Muscle layer of colon (tissue), 2 donors: Measurements from ENCODE around the gene P2RX7.
"Not testable (repeated sequence)": the region's sequence is repeated elsewhere in the genome, so short reads cannot be mapped to it uniquely, and the experiment has no call there.

Experiments
- H3K27ac ChIP-seq: one replicate; pipeline ENCODE4 v1.7.0; 2013; ENCODE audit warnings: low read depth, mild to moderate bottlenecking, low read length, moderate library complexity
- H3K27me3 ChIP-seq, 2 donors: one replicate each; pipeline ENCODE4 v1.7.0; 2013; ENCODE audit warnings: low read length in 2 of 2, mild to moderate bottlenecking in 2 of 2; ENCODE audit not compliant: insufficient read depth in 2 of 2, control insufficient read depth in 1 of 2
- H3K36me3 ChIP-seq: one replicate; pipeline ENCODE4 v1.7.0; 2013; ENCODE audit warnings: mild to moderate bottlenecking, low read length; ENCODE audit not compliant: insufficient read depth
- H3K4me1 ChIP-seq: one replicate; pipeline ENCODE4 v1.7.0; 2013; ENCODE audit warnings: mild to moderate bottlenecking, low read length; ENCODE audit not compliant: insufficient read depth
- H3K4me3 ChIP-seq, 2 donors: one replicate each; pipeline ENCODE4 v1.7.0; 2013; ENCODE audit warnings: low read length in 2 of 2, low read depth in 1 of 2, mild to moderate bottlenecking in 1 of 2, moderate library complexity in 1 of 2
- H3K9ac ChIP-seq: one replicate; pipeline ENCODE4 v1.7.0; 2013; ENCODE audit warnings: low read length
- H3K9me3 ChIP-seq: one replicate; pipeline ENCODE4 v1.7.0; 2013; ENCODE audit warnings: mild to moderate bottlenecking, low read length
- donor health status: abdominal sarcoma.
- donor health status: Adenocarcinoma of cecum.

The P2RX7 gene

DNA sequence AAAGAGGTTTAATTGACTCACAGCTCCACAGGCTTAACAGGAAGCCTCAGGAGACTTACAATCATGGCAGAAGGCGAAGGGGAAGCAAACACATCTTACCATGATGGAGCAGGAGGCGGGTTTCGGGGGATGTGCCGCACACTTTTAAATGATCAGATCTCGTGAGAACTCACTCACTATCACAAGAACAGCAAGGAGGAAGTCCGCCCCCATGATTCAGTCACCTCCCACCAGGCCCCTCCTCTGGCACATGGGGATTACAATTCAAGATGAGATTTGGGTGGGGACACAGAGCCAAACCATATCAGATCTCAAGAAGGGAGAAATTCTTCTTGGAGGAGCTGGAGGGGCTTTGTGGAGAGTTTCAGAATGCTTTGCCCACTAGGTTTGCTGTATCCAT is 32.2 kb downstream of the P2RX7 start:
- not testable (repeated sequence) for H3K9ac ChIP-seq, H3K27me3 ChIP-seq, H3K4me1 ChIP-seq, H3K9me3 ChIP-seq, H3K27ac ChIP-seq, H3K4me3 ChIP-seq
- peaks cover 13% of the 10 kb centered on the region for H3K36me3 ChIP-seq

DNA sequence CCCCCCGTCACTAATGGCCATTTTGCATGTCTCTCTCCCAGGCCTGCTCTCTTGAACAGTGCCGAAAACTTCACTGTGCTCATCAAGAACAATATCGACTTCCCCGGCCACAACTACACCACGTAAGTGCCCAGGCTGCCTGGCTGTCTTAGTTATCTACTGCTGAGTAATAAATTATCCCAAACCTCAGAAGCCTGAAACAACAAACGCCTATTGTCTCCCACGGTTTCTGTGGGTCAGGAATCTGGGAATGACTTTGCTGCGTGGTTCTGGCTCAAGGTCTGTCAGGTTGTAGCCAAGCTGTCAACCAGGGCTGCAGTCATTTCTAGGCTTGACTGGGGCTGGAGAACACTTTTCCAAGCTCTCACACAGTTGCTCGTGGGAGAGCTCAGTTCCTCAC is 32.6 kb downstream of the P2RX7 start:
- H3K9me3 ChIP-seq = no peaks in the 10 kb centered on the region
- H3K4me3 ChIP-seq = no peak overlapping the region
- H3K36me3 ChIP-seq = peaks cover 13% of the 10 kb centered on the region
- no peaks in the 10 kb centered on the region for H3K27me3 ChIP-seq
- H3K9ac ChIP-seq = no peak overlapping the region
- H3K4me1 ChIP-seq = no peaks in the 10 kb centered on the region
- no peak overlapping the region for H3K27ac ChIP-seq

DNA sequence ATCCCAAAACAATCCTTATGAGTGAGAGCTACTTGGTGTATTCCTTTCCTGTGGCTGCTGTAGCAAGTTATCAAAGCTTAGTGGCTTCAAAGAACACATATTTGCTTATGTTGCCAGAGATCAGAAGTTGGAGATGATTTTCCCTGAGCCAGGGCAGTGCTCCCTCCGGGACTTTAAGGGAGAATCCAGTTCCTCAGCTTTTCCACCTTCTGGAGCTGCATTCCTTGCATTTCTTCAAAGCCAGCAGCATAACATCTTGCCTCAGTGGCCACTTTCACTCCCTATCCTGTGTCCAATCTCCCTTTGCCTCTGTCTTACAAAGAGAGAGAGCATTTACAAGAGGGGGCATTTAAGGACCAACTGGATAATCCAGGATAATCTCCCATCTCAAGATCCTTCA is 33.7 kb downstream of the P2RX7 start:
- Histone ChIP-seq H3K9ac (no peak overlapping the region), H3K27me3 (no peaks in the 10 kb centered on the region), H3K36me3 (peaks cover 9% of the 10 kb centered on the region), H3K4me3 (no peak overlapping the region), H3K27ac (no peak overlapping the region), H3K4me1 (no peaks in the 10 kb centered on the region), H3K9me3 (no peaks in the 10 kb centered on the region)

GRCh38 chr12:121167232-121167820 is 34.6 kb downstream of the P2RX7 start:
- no peaks in the 10 kb centered on the region for H3K4me1 ChIP-seq
- H3K36me3 ChIP-seq = peaks cover 3% of the 10 kb centered on the region
- H3K9ac ChIP-seq = no peak overlapping the region
- H3K4me3 ChIP-seq = no peak overlapping the region
- H3K27me3 ChIP-seq = no peaks in the 10 kb centered on the region
- no peak overlapping the region for H3K27ac ChIP-seq
- no peaks in the 10 kb centered on the region for H3K9me3 ChIP-seq

GRCh38 chr12:121167951-121168350 is 35.3 kb downstream of the P2RX7 start:
- H3K4me1 ChIP-seq = no peaks in the 10 kb centered on the region
- H3K27ac ChIP-seq = no peak overlapping the region
- H3K36me3 ChIP-seq = no peaks in the 10 kb centered on the region
- no peaks in the 10 kb centered on the region for H3K27me3 ChIP-seq
- no peak overlapping the region for H3K9ac ChIP-seq
- H3K4me3 ChIP-seq = no peak overlapping the region
- H3K9me3 ChIP-seq = no peaks in the 10 kb centered on the region

- no peaks in the 10 kb centered on the region for H3K9me3 ChIP-seq
- no peak overlapping the region for H3K9ac ChIP-seq
- no peak overlapping the region for H3K27ac ChIP-seq
- H3K36me3 ChIP-seq = no peaks in the 10 kb centered on the region
- no peaks in the 10 kb centered on the region for H3K27me3 ChIP-seq
- H3K4me1 ChIP-seq = no peaks in the 10 kb centered on the region
- no peak overlapping the region for H3K4me3 ChIP-seq
Observed at GRCh38 chr12:121170151-121170550, 37.5 kb downstream of the P2RX7 start.

DNA sequence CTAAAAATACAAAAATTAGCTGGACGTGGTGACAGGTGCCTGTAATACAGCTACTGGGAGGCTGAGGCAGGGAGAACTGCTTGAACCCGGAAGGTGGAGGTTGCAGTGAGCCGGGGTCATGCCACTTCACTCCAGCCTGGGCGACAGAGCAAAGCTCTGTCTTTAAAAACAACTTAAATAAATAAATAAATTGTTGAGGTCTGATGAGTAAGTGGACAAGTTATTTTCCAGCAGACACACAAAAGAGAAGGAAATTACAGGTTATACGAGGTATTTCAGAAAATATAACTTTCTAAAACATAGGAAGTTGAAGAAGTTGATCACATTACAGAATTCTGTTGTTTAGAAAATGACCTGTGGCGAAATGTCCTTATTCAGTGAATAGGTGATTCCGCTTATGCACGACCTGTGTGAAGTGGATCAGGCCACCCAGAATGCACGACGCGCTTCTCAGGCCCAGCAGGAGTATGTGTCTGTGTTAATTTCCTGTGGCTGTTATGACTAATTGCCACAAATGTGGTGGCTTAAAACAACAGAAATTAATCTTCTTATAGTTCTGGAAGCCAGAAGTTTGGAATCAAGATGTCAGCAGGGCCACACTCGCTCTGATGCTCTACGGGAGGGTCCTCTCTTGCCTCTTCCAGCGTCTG is 38.1 kb downstream of the P2RX7 start:
- Histone ChIP-seq H3K4me3 (no peak overlapping the region), H3K4me1 (no peaks in the 10 kb centered on the region), H3K27ac (no peak overlapping the region), H3K9me3 (no peaks in the 10 kb centered on the region), H3K36me3 (peaks cover 1% of the 10 kb centered on the region), H3K27me3 (no peaks in the 10 kb centered on the region), H3K9ac (no peak overlapping the region)

DNA sequence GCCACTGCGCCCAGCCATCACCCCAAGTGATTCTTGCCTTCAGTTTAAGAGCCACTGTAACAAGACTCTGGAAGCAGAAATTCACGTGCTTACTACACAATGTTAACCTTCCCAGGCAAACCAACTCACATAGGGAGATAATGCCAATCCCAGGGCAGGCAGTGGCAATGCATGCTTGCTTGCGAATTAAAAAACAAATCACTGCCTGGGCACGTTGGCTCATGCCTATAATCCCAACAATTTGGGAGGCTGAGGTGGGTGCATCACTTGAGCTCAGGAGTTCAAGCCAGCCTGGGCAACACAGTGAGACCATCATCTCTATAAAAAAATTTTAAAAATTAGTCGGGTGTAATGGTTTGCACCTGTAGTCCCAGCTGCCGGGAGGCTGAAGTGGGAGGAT is 39.5 kb downstream of the P2RX7 start:
- Histone ChIP-seq H3K4me1 (no peaks in the 10 kb centered on the region), H3K36me3 (peaks cover 11% of the 10 kb centered on the region), H3K4me3 (no peak overlapping the region), H3K27ac (no peak overlapping the region), H3K9ac (no peak overlapping the region), H3K27me3 (no peaks in the 10 kb centered on the region), H3K9me3 (no peaks in the 10 kb centered on the region)

- no peaks in the 10 kb centered on the region for H3K27me3 ChIP-seq
- H3K9me3 ChIP-seq = no peaks in the 10 kb centered on the region
- no peak overlapping the region for H3K27ac ChIP-seq
- no peaks in the 10 kb centered on the region for H3K4me1 ChIP-seq
- no peak overlapping the region for H3K4me3 ChIP-seq
- H3K36me3 ChIP-seq = peaks cover 13% of the 10 kb centered on the region
- H3K9ac ChIP-seq = no peak overlapping the region
Observed at GRCh38 chr12:121175383-121176119, 42.9 kb downstream of the P2RX7 start.

- H3K36me3 ChIP-seq = peaks cover 19% of the 10 kb centered on the region
Observed at GRCh38 chr12:121176826-121177529, 44.3 kb downstream of the P2RX7 start.

GRCh38 chr12:121181181-121181580 is 48.5 kb downstream of the P2RX7 start:
- Histone ChIP-seq H3K4me3 (no peak overlapping the region), H3K9ac (no peak overlapping the region), H3K36me3 (peaks cover 13% of the 10 kb centered on the region), H3K4me1 (no peaks in the 10 kb centered on the region), H3K27me3 (no peaks in the 10 kb centered on the region), H3K9me3 (no peaks in the 10 kb centered on the region), H3K27ac (no peak overlapping the region)

More at GRCh38 chr12:121176826-121177529, 44.3 kb downstream of the P2RX7 start:
- no peak overlapping the region for H3K9ac ChIP-seq
- H3K9me3 ChIP-seq = no peaks in the 10 kb centered on the region
- no peak overlapping the region for H3K4me3 ChIP-seq
- H3K4me1 ChIP-seq = no peaks in the 10 kb centered on the region
- no peak overlapping the region for H3K27ac ChIP-seq
- no peaks in the 10 kb centered on the region for H3K27me3 ChIP-seq
